ENCODE results near the gene APLP2.

- no peak for TF ChIP-seq POLR2AphosphoS5 (IDR thresholded peaks at IDR 0.05; ENCODE audit: borderline replicate concordance, low read depth, low read length)
- no peak for TF ChIP-seq EZH2 (IDR thresholded peaks at IDR 0.05)
These were observed 75.2 kb downstream of the APLP2 start for GRCh38 chr11:130144861-130145281.

Data from SK-N-MC (cell line).